NCI-H1417 treated with DMSO at 0.1 percent for 48 hours (cell line): ENCODE data around the gene PDPN.
"Not testable (repeated sequence)": the region's sequence is repeated elsewhere in the genome, so short reads cannot be mapped to it uniquely, and the experiment has no call there.

Source experiments
- DNase-seq: peaks from one replicate; lab custom pipeline; 2025; lab: John Stamatoyannopoulos, UW

PDPN gene

GRCh38 chr1:13583595-13583965, at the start of gene PDPN:
TSS of gene PDPN (plus strand) at chr1:13583832. CDS start at chr1:13584034, 202 bp downstream.
- DNase-seq: no peak

GRCh38 chr1:13535227-13535626, 48.4 kb upstream of the PDPN start:
- DNase-seq: no peak

GRCh38 chr1:13536571-13536970, 47.1 kb upstream of the PDPN start:
- DNase-seq: no peak

- no peak for DNase-seq
Observed at GRCh38 chr1:13538832-13539231, 44.8 kb upstream of the PDPN start.

GRCh38 chr1:13539683-13540082, 43.9 kb upstream of the PDPN start:
- DNase-seq: no peak

- DNase-seq: no peak
Observed at GRCh38 chr1:13540866-13541265, 42.8 kb upstream of the PDPN start.

- no peak for DNase-seq
Observed at GRCh38 chr1:13541435-13542215, 42.0 kb upstream of the PDPN start.

GRCh38 chr1:13543451-13544220, 40.0 kb upstream of the PDPN start:
- no peak for DNase-seq

GRCh38 chr1:13544221-13544556, 39.4 kb upstream of the PDPN start:
- no peak for DNase-seq

- DNase-seq: no peak
Observed at GRCh38 chr1:13546791-13547190, 36.8 kb upstream of the PDPN start.

- no peak for DNase-seq
Observed at GRCh38 chr1:13548281-13548680, 35.4 kb upstream of the PDPN start.

GRCh38 chr1:13549021-13549420, 34.6 kb upstream of the PDPN start:
- DNase-seq: no peak

GRCh38 chr1:13549521-13549920, 34.1 kb upstream of the PDPN start:
- DNase-seq: no peak

GRCh38 chr1:13550663-13551062, 33.0 kb upstream of the PDPN start:
- DNase-seq: no peak

- no peak for DNase-seq
Observed at GRCh38 chr1:13554798-13555197, 28.8 kb upstream of the PDPN start.

- no peak for DNase-seq
Observed at GRCh38 chr1:13556224-13556764, 27.3 kb upstream of the PDPN start.

GRCh38 chr1:13560541-13560940, 23.1 kb upstream of the PDPN start:
- no peak for DNase-seq

GRCh38 chr1:13562981-13563380, 20.7 kb upstream of the PDPN start:
- not testable (repeated sequence) for DNase-seq

GRCh38 chr1:13564073-13564472, 19.6 kb upstream of the PDPN start:
- no peak for DNase-seq

- not testable (repeated sequence) for DNase-seq
Observed at GRCh38 chr1:13570435-13570834, 13.2 kb upstream of the PDPN start.

- no peak for DNase-seq
Observed at GRCh38 chr1:13570924-13571323, 12.7 kb upstream of the PDPN start.

- no peak for DNase-seq
Observed at GRCh38 chr1:13573586-13573985, 10.0 kb upstream of the PDPN start.

- DNase-seq: no peak
Observed at GRCh38 chr1:13576926-13577325, 6.7 kb upstream of the PDPN start.
